ENCODE measurements around the gene ATF6. TPM values are rescaled to one million over a fixed set of nuclear protein-coding genes. Genes with fewer than 3 reads are reported as not detected.

ATF6 gene
- total RNA-seq, 6 experiments from 2014 or later = 16.5 to 24.4 (median 20.4) TPM

GRCh38 chr1:162007466-162007865, 241.3 kb downstream of the ATF6 start:
- Histone ChIP-seq H3K9me3 (no peaks in the 10 kb centered on the region), H3K27me3 (no peaks in the 10 kb centered on the region), H3K36me3 (no peaks in the 10 kb centered on the region), H3K4me3 (no peak overlapping the region), H3K27ac (no peak overlapping the region), H3K4me1 (no peaks in the 10 kb centered on the region)
- intact Hi-C loops (cut with DNase I) = no loop called here
- no CpG with 5 or more reads among the region's 3 CpGs for WGBS (ENCODE audit: insufficient coverage, low coverage, low lambda C conversion rate, missing lambda C conversion rate)
- ATAC-seq = no peak
- no peak for DNase-seq
- TF ChIP-seq POLR2A (IDR thresholded peaks at IDR 0.05) (no peak), CTCF (IDR thresholded peaks at IDR 0.05) (no peak)

- no peak for TF ChIP-seq CTCF (IDR thresholded peaks at IDR 0.05)
- TF ChIP-seq POLR2A (IDR thresholded peaks at IDR 0.05) = no peak
- Histone ChIP-seq H3K36me3 (no peaks in the 10 kb centered on the region), H3K4me1 (no peaks in the 10 kb centered on the region), H3K27me3 (no peaks in the 10 kb centered on the region), H3K4me3 (no peak overlapping the region), H3K9me3 (no peaks in the 10 kb centered on the region), H3K27ac (no peak overlapping the region)
- no peak for DNase-seq
- intact Hi-C loops (cut with DNase I) = no loop called here
- 65% methylated on average over 4 of the region's 5 CpGs for WGBS (ENCODE audit: insufficient coverage, low coverage, low lambda C conversion rate, missing lambda C conversion rate)
- no peak for ATAC-seq
Measured at GRCh38 chr1:162008799-162009198, 242.7 kb downstream of the ATF6 start.

- WGBS (ENCODE audit: insufficient coverage, low coverage, low lambda C conversion rate, missing lambda C conversion rate) = 23% methylated on average over 3 of the region's 9 CpGs
- Histone ChIP-seq H3K4me1 (no peaks in the 10 kb centered on the region), H3K27me3 (no peaks in the 10 kb centered on the region), H3K27ac (no peak overlapping the region), H3K9me3 (no peaks in the 10 kb centered on the region), H3K4me3 (no peak overlapping the region), H3K36me3 (no peaks in the 10 kb centered on the region)
- TF ChIP-seq POLR2A (IDR thresholded peaks at IDR 0.05) = no peak
- TF ChIP-seq CTCF (IDR thresholded peaks at IDR 0.05) = no peak
- no peak for DNase-seq
- peak in 1 of 4 donors; percentile 18 for ATAC-seq
- intact Hi-C loops (cut with DNase I) = no loop called here
Measured at GRCh38 chr1:162009501-162010174, 243.5 kb downstream of the ATF6 start.

GRCh38 chr1:162010175-162010506, 244.0 kb downstream of the ATF6 start:
- Histone ChIP-seq H3K36me3 (no peaks in the 10 kb centered on the region), H3K27me3 (no peaks in the 10 kb centered on the region), H3K27ac (no peak overlapping the region), H3K9me3 (no peaks in the 10 kb centered on the region), H3K4me3 (no peak overlapping the region), H3K4me1 (no peaks in the 10 kb centered on the region)
- WGBS (ENCODE audit: insufficient coverage, low coverage, low lambda C conversion rate, missing lambda C conversion rate) = 67% methylated on average over 3 of the region's 3 CpGs
- TF ChIP-seq POLR2A (IDR thresholded peaks at IDR 0.05) = no peak
- TF ChIP-seq CTCF (IDR thresholded peaks at IDR 0.05) = no peak
- DNase-seq (no peak), ATAC-seq (no peak)
- intact Hi-C loops (cut with DNase I) = no loop called here
